GM12865 (cell line): ENCODE results near the gene TPBG.

ENCODE experiments used
- DNase-seq: peaks from one replicate; pipeline ENCODE4 v3.0.0; 2010; ENCODE audit warnings: low read depth
- H3K4me3 ChIP-seq: 2 replicates; pipeline ENCODE4 v1.5.1; 2011; ENCODE audit warnings: mild to moderate bottlenecking, low read depth, low read length, control low read depth
- TF ChIP-seq, protein P1 (sequence below): IDR thresholded peaks from 2 replicates; pipeline ENCODE4 v1.5.1; 2011; ENCODE audit warnings: low read length, control low read depth, low read depth, inconsistent platforms; ENCODE audit not compliant: insufficient read depth; ENCODE audit errors: missing control alignments

The TPBG gene

DNA sequence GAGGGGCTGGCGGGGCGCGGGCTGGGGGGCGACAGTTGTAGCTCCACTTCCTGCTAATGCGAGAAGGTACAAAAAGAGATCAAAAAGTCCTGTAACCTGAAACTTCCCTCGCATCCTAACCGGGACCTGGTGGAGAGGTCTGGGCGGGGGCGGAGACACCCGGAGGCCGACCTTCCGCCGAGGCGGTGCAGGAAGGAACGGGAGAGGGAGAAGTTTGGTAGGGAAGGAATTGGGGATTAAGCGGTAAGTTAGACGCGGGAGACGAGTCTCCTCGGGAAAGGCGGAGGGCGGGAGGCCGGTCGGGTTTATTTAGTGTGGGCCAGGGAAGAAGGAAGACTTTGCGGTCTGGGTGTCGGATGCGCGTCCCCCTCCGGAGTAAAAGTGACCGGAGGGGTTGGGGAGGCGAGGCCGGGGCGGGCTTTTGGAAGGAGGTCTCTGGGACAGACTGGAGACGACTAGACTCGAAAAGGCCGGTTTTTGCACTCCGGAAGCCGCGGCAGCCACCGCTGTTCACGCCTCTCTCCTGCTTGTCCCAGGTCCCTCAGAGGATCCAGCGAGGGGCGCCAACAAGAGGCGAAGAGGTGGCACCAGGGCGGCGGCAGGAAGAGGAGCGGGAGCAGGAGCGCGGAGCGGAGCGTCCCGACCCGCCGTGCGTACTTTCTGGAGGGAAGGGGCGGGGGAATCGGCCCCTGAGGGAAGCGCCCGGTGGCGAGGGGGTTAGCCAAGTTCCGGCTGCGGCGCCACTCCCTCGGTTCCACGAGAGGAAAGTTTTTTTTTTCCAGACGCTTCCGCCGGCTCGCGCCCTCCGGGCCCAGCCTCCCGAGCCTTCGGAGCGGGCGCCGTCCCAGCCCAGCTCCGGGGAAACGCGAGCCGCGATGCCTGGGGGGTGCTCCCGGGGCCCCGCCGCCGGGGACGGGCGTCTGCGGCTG is 734 bp downstream of the TPBG start:
- DNase-seq, result peak; percentile 60
- peak overlapping the region; percentile 68 for H3K4me3 ChIP-seq
- TF ChIP-seq, protein P1, sequence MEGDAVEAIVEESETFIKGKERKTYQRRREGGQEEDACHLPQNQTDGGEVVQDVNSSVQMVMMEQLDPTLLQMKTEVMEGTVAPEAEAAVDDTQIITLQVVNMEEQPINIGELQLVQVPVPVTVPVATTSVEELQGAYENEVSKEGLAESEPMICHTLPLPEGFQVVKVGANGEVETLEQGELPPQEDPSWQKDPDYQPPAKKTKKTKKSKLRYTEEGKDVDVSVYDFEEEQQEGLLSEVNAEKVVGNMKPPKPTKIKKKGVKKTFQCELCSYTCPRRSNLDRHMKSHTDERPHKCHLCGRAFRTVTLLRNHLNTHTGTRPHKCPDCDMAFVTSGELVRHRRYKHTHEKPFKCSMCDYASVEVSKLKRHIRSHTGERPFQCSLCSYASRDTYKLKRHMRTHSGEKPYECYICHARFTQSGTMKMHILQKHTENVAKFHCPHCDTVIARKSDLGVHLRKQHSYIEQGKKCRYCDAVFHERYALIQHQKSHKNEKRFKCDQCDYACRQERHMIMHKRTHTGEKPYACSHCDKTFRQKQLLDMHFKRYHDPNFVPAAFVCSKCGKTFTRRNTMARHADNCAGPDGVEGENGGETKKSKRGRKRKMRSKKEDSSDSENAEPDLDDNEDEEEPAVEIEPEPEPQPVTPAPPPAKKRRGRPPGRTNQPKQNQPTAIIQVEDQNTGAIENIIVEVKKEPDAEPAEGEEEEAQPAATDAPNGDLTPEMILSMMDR, result no peak

DNA sequence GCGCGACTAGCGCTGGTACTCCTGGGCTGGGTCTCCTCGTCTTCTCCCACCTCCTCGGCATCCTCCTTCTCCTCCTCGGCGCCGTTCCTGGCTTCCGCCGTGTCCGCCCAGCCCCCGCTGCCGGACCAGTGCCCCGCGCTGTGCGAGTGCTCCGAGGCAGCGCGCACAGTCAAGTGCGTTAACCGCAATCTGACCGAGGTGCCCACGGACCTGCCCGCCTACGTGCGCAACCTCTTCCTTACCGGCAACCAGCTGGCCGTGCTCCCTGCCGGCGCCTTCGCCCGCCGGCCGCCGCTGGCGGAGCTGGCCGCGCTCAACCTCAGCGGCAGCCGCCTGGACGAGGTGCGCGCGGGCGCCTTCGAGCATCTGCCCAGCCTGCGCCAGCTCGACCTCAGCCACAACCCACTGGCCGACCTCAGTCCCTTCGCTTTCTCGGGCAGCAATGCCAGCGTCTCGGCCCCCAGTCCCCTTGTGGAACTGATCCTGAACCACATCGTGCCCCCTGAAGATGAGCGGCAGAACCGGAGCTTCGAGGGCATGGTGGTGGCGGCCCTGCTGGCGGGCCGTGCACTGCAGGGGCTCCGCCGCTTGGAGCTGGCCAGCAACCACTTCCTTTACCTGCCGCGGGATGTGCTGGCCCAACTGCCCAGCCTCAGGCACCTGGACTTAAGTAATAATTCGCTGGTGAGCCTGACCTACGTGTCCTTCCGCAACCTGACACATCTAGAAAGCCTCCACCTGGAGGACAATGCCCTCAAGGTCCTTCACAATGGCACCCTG is 1.6 kb downstream of the TPBG start:
- peak overlapping the region; percentile 68 for H3K4me3 ChIP-seq
- TF ChIP-seq, protein P1, result no peak
- DNase-seq, result peak; percentile 26

DNA sequence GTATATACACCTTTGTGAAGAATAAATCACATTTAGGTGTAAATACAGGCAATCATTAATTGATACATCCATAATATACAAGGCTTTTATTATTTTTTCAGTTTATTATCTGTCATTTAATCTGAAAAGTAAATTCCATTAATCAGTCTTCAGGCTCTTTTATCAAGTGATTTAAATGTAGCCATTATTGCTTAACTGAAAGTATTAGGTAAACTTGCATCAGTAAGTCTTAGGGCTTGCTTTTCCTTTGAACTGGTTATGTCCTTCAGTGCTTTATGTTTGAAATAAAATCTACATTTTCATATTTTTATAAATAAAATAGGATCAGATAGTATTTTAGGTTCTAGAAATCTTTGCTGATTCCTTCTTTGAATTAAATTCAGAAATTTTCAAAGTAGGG is 4.1 kb downstream of the TPBG start:
- no peak for DNase-seq
- H3K4me3 ChIP-seq, result no peak overlapping the region
- TF ChIP-seq, protein P1, result no peak

DNA sequence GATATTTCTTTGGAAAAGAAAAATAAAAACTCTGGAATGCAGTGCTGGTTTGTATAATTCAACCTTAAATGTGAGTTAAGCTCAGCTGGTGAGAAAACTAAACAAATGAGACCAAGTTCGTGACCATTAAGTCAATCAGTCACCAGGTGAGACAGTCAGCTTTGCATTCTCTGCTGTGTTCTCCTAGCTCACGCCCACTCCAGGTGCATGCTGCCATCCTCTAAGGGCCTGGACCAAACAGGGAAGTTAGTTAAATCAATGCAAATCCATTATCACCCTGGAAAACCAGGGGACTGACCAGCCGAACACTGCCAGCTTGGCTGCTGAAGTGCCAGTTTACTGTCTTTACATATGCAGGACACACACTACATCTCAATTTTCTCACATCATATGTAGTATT is 7.2 kb downstream of the TPBG start:
- TF ChIP-seq, protein P1, result no peak
- no peak overlapping the region for H3K4me3 ChIP-seq
- no peak for DNase-seq

DNA sequence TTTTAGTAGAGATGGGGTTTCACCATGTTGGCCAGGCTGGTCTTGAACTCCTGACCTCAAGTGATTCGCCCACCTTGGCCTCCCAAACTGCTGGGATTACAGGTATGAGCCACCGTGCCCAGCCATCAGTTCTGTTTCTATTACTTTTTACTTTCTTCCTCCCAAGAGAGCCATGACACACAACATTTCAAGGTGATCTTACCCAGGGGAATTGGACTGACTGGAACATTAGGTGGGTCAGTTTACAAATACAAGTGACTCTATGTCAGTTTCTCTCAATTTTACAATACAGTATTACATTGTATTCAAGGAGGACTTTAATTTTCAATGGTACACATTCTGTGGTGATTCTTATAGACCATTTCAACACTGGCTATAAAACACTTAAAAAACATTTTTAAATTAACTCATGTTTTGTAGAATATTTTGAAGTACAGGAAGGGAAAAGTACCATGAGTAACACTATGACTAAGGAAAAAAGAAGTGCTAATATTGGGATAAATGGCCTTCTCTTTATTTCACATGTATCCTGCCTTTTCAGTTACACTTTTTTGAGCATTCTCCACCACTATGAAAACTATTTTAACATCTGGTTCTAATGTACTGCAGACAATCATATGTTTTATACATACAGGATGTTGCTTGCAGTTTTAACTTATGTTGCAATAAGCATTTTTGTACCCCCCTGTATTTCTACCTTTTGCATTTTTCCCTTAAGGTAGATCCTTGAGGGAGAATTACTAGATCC is 8.4 kb downstream of the TPBG start:
- TF ChIP-seq, protein P1, result no peak
- no peak for DNase-seq
- H3K4me3 ChIP-seq, result no peak overlapping the region

DNA sequence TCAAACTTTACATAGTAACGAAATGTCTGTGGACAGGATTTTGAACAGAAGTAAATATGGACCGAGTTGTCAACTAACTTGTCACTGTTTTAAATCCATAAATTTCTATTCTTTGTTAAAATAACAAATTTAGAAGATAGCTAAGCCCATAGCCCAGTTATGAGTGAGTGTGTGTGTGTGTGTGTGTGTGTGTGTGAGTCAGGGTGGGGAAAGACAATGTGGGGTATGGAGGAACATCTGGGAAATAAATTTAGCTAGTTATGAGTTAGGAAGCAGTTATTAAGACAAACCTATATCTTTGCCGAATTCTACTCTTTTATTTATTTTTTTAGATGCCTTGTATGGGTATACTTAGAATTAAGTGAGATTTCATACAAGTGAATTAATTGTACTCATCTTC is 9.0 kb downstream of the TPBG start:
- no peak for DNase-seq
- no peak overlapping the region for H3K4me3 ChIP-seq
- TF ChIP-seq, protein P1, result no peak
